Right lobe of liver (tissue), 6 donors: ENCODE data around the gene MS4A4A. TPM values are rescaled to one million over a fixed set of nuclear protein-coding genes. Genes with fewer than 3 reads are reported as not detected.

ENCODE experiments used
- ATAC-seq, 4 donors: fragments of 200-7000 bp; cut with Tn5 transposase; one replicate each; pipeline ENCODE4 v1.9.1; 2020; ENCODE audit warnings: mild to moderate bottlenecking in 4 of 4, moderate library complexity in 4 of 4
- DNase-seq, 3 donors: peaks; one replicate each; pipeline ENCODE4 v3.0.0-alpha.2; 2020
- H3K27ac ChIP-seq, 3 donors: fragments of 200-600 bp; one replicate each; pipeline ENCODE4 v1.8.0; 2022
- H3K27me3 ChIP-seq, 2 donors: fragments of 200-600 bp; one replicate each; pipeline ENCODE4 v1.8.0; 2022
- H3K36me3 ChIP-seq, 4 donors: fragments of 200-600 bp; sonication (generic) in 1 of 4; one replicate each; pipeline versions ENCODE4 v1.5.1 to v1.8.0; 2017 to 2022; ENCODE audit warnings: control low read depth in 1 of 4
- H3K4me1 ChIP-seq, 4 donors: fragments of 200-600 bp; sonication (generic) in 1 of 4; one replicate each; pipeline versions ENCODE4 v1.5.1 to v1.8.0; 2017 to 2022; ENCODE audit warnings: control low read depth in 1 of 4
- H3K4me3 ChIP-seq, 3 donors: fragments of 200-600 bp; one replicate each; pipeline ENCODE4 v1.8.0; 2022
- H3K9me3 ChIP-seq, 4 donors: fragments of 200-600 bp; sonication (generic) in 1 of 4; one replicate each; pipeline versions ENCODE4 v1.5.1 to v1.8.0; 2017 to 2022; ENCODE audit warnings: control low read depth in 1 of 4
- CTCF ChIP-seq, 4 donors: fragments of 200-600 bp in 3 of 4; fragments of 450-650 bp in 1 of 4; IDR thresholded peaks; one replicate each; pipeline versions ENCODE4 v1.5.1 to v1.8.0; 2016 to 2022; ENCODE audit warnings: antibody characterized with exemption in 4 of 4, mild to moderate bottlenecking in 2 of 4
- POLR2A ChIP-seq: fragments of 450-650 bp; IDR thresholded peaks from one replicate; pipeline ENCODE4 v1.6.1; 2017; ENCODE audit warnings: antibody characterized with exemption, mild to moderate bottlenecking
- WGBS: methylation state at CpG from one replicate; pipeline ENCODE4 v1.1.6; 2018; ENCODE audit warnings: low coverage, low lambda C conversion rate; ENCODE audit not compliant: insufficient coverage; ENCODE audit errors: missing lambda C conversion rate; 5-methylcytosine and 5-hydroxymethylcytosine counted together
- intact Hi-C, 2 donors: fragments of 100-400 bp; cut with DNase I; formaldehyde crosslinking; loops; one replicate each; pipeline versions ENCODE4 v1.11.2 to v1.14.1; 2022
- total RNA-seq, 6 experiments: library from RNA; depleted of rRNA in 2 of 6; stranded (reverse); fragments of >200 nt in 2 of 6; fragmentation: NEBNext Ultra II Directional in 3 of 6; extraction: Animal tissue kit (Norgen Biotek cat#: 25700) in 3 of 6; gene quantifications; one replicate each; pipeline versions ENCODE4 v1.1.0 to v1.2.4, GENCODE V29; 2016 to 2023
- donor health status: DM: no; HTN: yes; CAD: no.
- donor health status: DM: no; HTN: no; CAD: no.
- donor health status: DM: no; HTN: no; CAD: no.
- donor health status: DM: no; HTN: yes; CAD: no.
- donor health status: DM: no; HTN: yes; CAD: no.

MS4A4A gene
- total RNA-seq, 6 experiments from 2014 or later: 5.2 to 13.0 (median 9.0) TPM

GRCh38 chr11:60339356-60339755 is 58.9 kb downstream of the MS4A4A start:
- no peaks in the 10 kb centered on the region for H3K9me3 ChIP-seq
- no peaks in the 10 kb centered on the region for H3K4me1 ChIP-seq
- H3K36me3 ChIP-seq: no peaks in the 10 kb centered on the region
- 42% methylated on average over 3 of the region's 3 CpGs for WGBS
- no peak overlapping the region for H3K27ac ChIP-seq
- DNase-seq (no peak), ATAC-seq (no peak)
- H3K27me3 ChIP-seq: no peaks in the 10 kb centered on the region
- TF ChIP-seq POLR2A: no peak
- TF ChIP-seq CTCF (IDR thresholded peaks at IDR 0.05): no peak
- H3K4me3 ChIP-seq: no peak overlapping the region
- intact Hi-C loops: no loop called here

- intact Hi-C loops: no loop called here
- 60% methylated on average over 10 of the region's 10 CpGs for WGBS
- Histone ChIP-seq H3K9me3 (no peaks in the 10 kb centered on the region), H3K4me3 (no peak overlapping the region), H3K4me1 (no peaks in the 10 kb centered on the region), H3K27ac (no peak overlapping the region), H3K27me3 (no peaks in the 10 kb centered on the region), H3K36me3 (no peaks in the 10 kb centered on the region)
- no peak for DNase-seq
- peak in 1 of 4 donors; percentile 23 for ATAC-seq
- TF ChIP-seq CTCF (IDR thresholded peaks at IDR 0.05): peak; percentile 32 to 49 (median 42)
- no peak for TF ChIP-seq POLR2A
Observed at GRCh38 chr11:60343094-60343704, 62.7 kb downstream of the MS4A4A start.

- WGBS: 68% methylated on average over 2 of the region's 2 CpGs
- TF ChIP-seq CTCF (IDR thresholded peaks at IDR 0.05): no peak
- TF ChIP-seq POLR2A: no peak
- DNase-seq: no peak
Observed at GRCh38 chr11:60344146-60344545, 63.7 kb downstream of the MS4A4A start.

GRCh38 chr11:60345489-60345888 is 65.0 kb downstream of the MS4A4A start:
- TF ChIP-seq POLR2A (no peak), CTCF (IDR thresholded peaks at IDR 0.05) (peak; percentile 20 to 41 (median 39))
- intact Hi-C loops: no loop called here
- DNase-seq (peak in 1 of 3 donors; percentile 55), ATAC-seq (peak; percentile 36 to 63 (median 53))
- no peaks in the 10 kb centered on the region for H3K4me1 ChIP-seq
- H3K27me3 ChIP-seq: no peaks in the 10 kb centered on the region
- no peak overlapping the region for H3K27ac ChIP-seq
- H3K9me3 ChIP-seq: no peaks in the 10 kb centered on the region
- no peaks in the 10 kb centered on the region for H3K36me3 ChIP-seq
- no peak overlapping the region for H3K4me3 ChIP-seq

More at GRCh38 chr11:60344146-60344545, 63.7 kb downstream of the MS4A4A start:
- Histone ChIP-seq H3K4me1 (no peaks in the 10 kb centered on the region), H3K27ac (no peak overlapping the region), H3K27me3 (no peaks in the 10 kb centered on the region), H3K36me3 (no peaks in the 10 kb centered on the region), H3K4me3 (no peak overlapping the region), H3K9me3 (no peaks in the 10 kb centered on the region)
- no peak for ATAC-seq
- intact Hi-C loops: no loop called here
